ENCODE data around the gene PDE4D.

DNA sequence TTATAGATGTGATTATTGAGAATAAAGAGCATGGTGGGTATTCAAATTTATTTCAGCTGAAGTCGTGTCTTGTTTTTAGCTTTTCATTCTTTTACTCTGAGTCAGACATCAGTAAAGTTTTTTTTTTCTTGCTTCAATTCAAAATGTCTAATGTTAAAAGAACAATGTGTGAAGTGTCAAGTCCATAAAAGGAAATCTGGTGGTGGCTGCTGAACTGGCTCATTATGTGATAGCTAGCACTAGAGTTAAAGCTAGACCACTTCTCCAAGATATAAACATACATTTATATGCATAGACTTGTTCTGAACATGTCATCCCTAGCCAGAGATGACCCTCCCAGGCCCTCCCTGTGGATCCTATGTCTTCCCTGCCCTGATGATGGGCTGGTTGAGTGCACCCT lies 972.4 kb downstream of the PDE4D start:
- no peak for TF ChIP-seq EZH2 (IDR thresholded peaks at IDR 0.05; ENCODE audit: borderline replicate concordance, low read depth, low read length, severe bottlenecking)
- no peak for TF ChIP-seq CTCF (IDR thresholded peaks at IDR 0.05; ENCODE audit: extremely low read depth in 1 of 2, insufficient read depth in 1 of 2, low read depth in 1 of 2, low read length in 2 of 2)
- TF ChIP-seq POLR2A (IDR thresholded peaks at IDR 0.05; ENCODE audit: low read depth, low read length) = no peak
- no peak for TF ChIP-seq JUN (IDR thresholded peaks at IDR 0.05; ENCODE audit: borderline replicate concordance, insufficient read depth, insufficient read length, low read depth)
- TF ChIP-seq FOS (IDR thresholded peaks at IDR 0.05; ENCODE audit: borderline replicate concordance, insufficient read depth, low read length) = no peak
- TF ChIP-seq GATA2 (IDR thresholded peaks at IDR 0.05; ENCODE audit: insufficient read depth, insufficient read length, low read depth, low read length) = no peak

Data from endothelial cell of umbilical vein (primary cell).